ENCODE data around the gene ADPRHL1.

Gene ADPRHL1

DNA sequence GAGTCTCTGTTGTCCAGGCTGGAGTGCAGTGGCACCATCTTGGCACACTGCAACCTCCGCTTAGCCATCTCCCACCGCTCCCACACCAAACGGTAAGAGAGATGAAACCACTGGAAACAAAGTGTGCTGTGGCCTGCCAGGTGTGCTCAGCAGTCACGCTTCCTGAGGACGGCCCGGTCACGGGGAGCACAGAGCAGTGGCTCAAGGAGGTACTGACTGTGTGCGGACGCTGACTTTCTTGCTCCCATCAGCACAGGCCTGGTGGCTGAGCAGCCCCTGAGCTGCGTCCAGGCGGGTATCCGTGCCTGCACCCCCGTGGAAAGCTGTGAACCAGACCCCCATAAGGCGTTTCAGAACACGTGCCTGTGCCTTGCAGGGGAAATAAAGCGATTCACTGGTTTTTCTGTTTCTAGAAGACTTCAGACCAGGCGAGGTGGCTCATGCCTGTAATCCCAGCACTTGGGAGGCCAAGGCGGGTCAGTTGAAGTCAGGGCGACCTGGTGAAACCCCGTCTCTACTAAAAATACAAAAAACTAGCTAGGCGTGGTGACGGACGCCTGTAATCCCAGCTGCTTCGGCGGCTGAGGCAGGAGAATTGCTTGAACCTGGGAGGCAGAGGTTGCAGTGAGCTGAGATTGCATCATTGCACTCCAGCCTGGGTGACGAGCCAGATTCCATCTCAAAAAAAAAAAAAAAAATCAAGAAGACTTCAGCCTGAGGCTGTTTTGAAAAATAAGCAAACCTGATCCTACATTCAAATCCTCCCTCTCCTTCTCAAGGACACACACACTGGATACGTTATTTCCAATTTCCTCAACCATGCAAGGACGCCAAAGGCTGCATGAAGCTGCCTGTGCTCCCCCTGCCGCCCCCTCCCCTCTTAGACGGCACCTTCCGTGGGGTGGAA, 25.5 kb downstream of the ADPRHL1 start:
- no peak overlapping the region for H3K4me3 ChIP-seq (ENCODE audit: low read length)
- H3K27ac ChIP-seq (ENCODE audit: low read length): no peak overlapping the region
- H3K9me3 ChIP-seq (ENCODE audit: control insufficient read depth, low read depth, low read length): no peaks in the 10 kb centered on the region
- H3K4me1 ChIP-seq (ENCODE audit: control insufficient read depth, low read depth, low read length): no peaks in the 10 kb centered on the region
- no peaks in the 10 kb centered on the region for H3K36me3 ChIP-seq (ENCODE audit: control insufficient read depth, low read depth, low read length)
- no peaks in the 10 kb centered on the region for H3K27me3 ChIP-seq (ENCODE audit: control insufficient read depth, insufficient read depth, low read length)
- no peak overlapping the region for H3K9ac ChIP-seq (ENCODE audit: low read length)

DNA sequence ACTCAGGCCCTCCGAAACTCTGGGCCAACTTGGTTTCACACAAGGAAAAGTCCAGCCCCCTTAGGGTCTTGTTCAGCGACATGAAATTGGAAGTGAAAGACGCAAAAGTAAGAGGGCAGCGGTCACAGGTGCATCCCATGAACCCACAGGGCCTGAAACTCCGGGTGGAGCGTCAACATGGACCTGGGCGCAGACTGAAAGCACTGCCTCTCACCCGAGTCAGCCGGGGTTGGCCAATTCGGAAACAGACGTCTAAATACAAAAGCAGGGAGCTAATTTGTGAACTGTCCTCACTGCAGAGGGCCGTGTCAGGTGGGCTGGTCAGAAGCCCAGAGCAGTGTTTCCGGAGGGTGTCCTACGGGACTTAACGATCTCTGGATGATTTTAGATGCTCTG, 26.7 kb downstream of the ADPRHL1 start:
- Histone ChIP-seq H3K4me1 (ENCODE audit: control insufficient read depth, low read depth, low read length) (no peaks in the 10 kb centered on the region), H3K4me3 (ENCODE audit: low read length) (no peak overlapping the region), H3K27me3 (ENCODE audit: control insufficient read depth, insufficient read depth, low read length) (no peaks in the 10 kb centered on the region), H3K27ac (ENCODE audit: low read length) (no peak overlapping the region), H3K36me3 (ENCODE audit: control insufficient read depth, low read depth, low read length) (no peaks in the 10 kb centered on the region), H3K9ac (ENCODE audit: low read length) (no peak overlapping the region), H3K9me3 (ENCODE audit: control insufficient read depth, low read depth, low read length) (no peaks in the 10 kb centered on the region)

DNA sequence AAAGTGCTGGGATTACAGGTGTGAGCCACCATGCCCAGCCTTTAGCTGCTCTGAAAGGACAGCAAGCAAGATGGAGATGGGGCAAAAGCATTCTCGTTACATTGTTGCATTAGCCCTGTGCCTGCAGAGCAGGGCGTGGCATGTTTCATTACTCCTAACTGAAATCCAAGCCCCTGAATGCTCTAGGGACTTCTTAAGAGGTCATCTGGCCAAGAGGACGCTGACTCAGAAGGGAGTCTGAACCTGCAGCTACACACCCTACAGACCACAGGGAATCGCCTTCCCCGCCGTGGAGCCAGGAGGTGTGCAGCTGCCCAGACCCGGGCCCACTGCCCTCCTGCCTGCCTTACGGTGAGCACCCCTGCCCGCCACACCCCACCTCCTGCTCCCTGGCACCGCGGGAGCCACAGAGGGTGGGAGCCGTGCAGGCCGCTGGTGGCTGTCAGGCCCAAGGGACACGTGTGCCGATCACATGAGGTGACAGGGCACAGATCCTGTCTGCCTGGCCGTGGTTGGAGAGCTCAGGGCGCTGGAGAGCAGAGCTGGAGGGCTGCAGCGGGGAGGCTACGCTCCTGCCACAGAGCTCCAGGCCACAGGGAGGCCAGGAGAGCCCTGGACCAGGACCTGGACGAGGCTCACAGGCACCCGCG, 27.2 kb downstream of the ADPRHL1 start:
- no peak overlapping the region for H3K9ac ChIP-seq (ENCODE audit: low read length)
- H3K4me1 ChIP-seq (ENCODE audit: control insufficient read depth, low read depth, low read length): no peaks in the 10 kb centered on the region
- H3K36me3 ChIP-seq (ENCODE audit: control insufficient read depth, low read depth, low read length): no peaks in the 10 kb centered on the region
- H3K27me3 ChIP-seq (ENCODE audit: control insufficient read depth, insufficient read depth, low read length): no peaks in the 10 kb centered on the region
- no peak overlapping the region for H3K27ac ChIP-seq (ENCODE audit: low read length)
- no peaks in the 10 kb centered on the region for H3K9me3 ChIP-seq (ENCODE audit: control insufficient read depth, low read depth, low read length)
- no peak overlapping the region for H3K4me3 ChIP-seq (ENCODE audit: low read length)

DNA sequence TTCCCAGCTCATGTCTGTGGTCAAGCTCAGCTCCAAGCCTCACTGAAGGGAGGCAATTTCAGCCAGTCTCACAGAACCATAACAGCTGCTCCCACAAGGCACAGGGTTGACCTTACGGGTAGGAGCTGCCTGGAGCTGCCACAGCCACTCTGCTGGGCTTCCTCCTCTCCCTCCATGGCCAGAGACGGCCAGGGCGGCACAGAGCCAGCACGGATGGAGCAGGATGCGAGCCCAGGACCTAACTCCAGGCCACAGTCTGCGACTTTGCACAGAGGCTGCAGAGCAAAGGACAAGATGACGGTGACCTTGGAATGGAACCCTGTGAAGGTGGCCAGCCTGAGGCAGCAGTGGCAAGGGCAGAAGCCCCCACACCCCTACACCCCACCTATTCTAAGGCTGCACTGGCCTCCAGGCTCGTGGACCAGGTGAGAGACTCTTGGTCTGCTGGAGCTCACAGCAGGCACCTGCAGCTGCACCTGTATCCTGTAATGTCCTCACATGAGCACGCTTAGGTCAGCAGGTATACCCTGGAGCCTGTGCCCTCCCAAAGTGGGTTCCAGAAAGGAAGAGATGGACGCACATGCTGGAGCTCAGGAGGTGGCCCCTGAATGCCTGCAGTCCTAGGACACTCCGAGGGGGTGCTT, 29.6 kb downstream of the ADPRHL1 start:
- Histone ChIP-seq H3K4me3 (ENCODE audit: low read length) (no peak overlapping the region), H3K4me1 (ENCODE audit: control insufficient read depth, low read depth, low read length) (no peaks in the 10 kb centered on the region), H3K9me3 (ENCODE audit: control insufficient read depth, low read depth, low read length) (no peaks in the 10 kb centered on the region), H3K27ac (ENCODE audit: low read length) (no peak overlapping the region), H3K36me3 (ENCODE audit: control insufficient read depth, low read depth, low read length) (no peaks in the 10 kb centered on the region), H3K27me3 (ENCODE audit: control insufficient read depth, insufficient read depth, low read length) (no peaks in the 10 kb centered on the region), H3K9ac (ENCODE audit: low read length) (no peak overlapping the region)

DNA sequence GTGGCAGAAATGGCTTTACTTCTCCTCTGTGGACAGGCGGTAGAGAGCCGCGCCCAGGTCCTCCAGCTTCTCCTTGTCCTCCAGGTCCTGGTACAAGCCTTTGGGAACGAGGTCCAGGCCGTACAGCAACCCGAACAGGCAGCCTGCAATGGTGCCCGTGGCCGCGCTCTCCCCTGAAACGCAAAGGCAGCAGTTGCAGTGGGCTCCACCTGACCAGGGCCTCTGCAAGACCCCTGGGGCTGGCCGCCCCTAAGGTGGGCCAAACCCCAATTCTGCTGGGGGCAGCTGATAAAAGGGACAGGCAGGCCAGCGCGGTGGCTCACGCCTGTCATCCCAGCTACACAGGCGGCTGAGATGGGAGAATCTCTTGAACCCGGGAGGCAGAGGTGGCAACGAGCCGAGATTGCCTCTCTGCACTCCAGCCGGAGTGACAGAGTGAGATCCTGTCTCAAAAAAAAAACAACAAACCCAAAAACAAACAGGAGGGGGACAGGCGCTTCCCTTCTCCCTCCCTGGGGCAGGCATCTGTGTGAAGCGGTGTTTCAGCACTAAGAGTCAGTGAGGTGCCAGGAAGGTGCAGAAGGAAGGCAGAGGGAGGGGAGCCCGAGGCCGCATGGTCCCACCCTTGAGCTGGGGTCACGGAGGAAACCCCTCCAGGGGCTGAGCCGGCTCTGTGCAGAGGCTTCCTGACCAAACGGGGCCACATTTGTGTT, 30.3 kb downstream of the ADPRHL1 start:
- H3K9me3 ChIP-seq (ENCODE audit: control insufficient read depth, low read depth, low read length): no peaks in the 10 kb centered on the region
- H3K27ac ChIP-seq (ENCODE audit: low read length): no peak overlapping the region
- no peaks in the 10 kb centered on the region for H3K27me3 ChIP-seq (ENCODE audit: control insufficient read depth, insufficient read depth, low read length)
- H3K36me3 ChIP-seq (ENCODE audit: control insufficient read depth, low read depth, low read length): no peaks in the 10 kb centered on the region
- H3K4me1 ChIP-seq (ENCODE audit: control insufficient read depth, low read depth, low read length): no peaks in the 10 kb centered on the region
- H3K4me3 ChIP-seq (ENCODE audit: low read length): no peak overlapping the region
- H3K9ac ChIP-seq (ENCODE audit: low read length): no peak overlapping the region

DNA sequence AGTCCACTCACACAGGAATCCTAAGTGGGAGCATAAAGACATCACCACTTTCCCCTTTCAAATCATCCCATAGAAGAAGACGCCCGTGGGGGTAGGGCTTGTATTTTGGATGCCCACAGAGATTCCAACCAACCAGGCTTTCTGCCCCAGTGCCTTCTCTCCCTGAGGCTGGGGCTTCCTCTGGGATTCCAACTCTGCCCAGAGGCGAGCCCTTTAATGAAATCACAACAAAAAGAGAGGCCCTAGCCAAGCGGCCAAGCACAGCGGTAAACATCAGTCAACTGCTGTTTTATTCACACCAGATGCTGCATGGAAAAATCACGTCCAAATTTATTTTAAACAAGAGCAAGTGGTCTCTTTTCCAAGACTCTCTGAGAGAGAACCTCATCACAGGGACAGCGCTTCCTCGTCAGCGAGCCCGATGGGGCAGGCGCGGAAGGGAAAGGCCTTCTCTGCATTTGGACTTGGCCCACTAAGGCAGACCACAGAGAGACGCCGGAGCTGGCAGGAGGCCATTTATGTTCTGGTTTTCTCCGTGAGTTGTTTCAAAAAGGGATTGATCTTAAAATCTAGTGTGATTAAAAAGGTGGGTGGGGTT, 31.5 kb downstream of the ADPRHL1 start:
- Histone ChIP-seq H3K9ac (ENCODE audit: low read length) (no peak overlapping the region), H3K9me3 (ENCODE audit: control insufficient read depth, low read depth, low read length) (no peaks in the 10 kb centered on the region), H3K27ac (ENCODE audit: low read length) (no peak overlapping the region), H3K4me1 (ENCODE audit: control insufficient read depth, low read depth, low read length) (no peaks in the 10 kb centered on the region), H3K27me3 (ENCODE audit: control insufficient read depth, insufficient read depth, low read length) (no peaks in the 10 kb centered on the region), H3K4me3 (ENCODE audit: low read length) (no peak overlapping the region), H3K36me3 (ENCODE audit: control insufficient read depth, low read depth, low read length) (no peaks in the 10 kb centered on the region)

DNA sequence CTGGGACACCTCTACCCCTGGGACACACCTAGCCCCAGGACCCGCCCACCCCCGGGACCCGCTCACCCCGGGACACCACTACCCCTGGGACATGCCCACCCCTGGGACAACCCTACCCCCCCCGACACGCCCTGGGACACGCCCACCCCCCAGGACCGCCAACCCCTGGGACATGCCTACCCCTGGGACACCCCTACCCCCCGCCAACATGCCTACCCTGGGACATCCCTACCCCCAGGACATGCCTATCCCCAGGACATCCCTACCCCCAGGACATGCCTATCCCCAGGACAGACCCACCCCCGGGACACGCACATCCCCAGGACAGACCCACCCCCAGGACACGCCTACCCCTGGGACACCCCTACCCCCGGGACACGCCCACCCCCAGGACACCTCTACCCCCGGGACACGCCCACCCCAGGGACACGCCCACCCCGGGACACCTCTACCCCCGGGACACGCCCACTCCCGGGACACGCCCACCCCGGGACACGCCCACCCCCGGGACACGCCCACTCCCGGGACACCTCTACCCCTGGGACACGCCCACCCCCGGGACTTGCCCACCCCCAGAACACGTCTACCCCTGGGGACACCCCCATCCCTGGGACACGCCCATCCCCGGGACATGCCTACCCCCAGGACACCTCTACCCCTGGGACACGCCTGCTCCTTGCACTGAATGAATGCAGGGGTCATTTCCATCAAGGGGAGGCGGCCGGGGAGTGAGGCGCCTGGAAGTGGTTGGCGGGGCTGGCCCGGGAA, 32.3 kb downstream of the ADPRHL1 start:
- Histone ChIP-seq H3K4me1 (ENCODE audit: control insufficient read depth, low read depth, low read length) (no peaks in the 10 kb centered on the region), H3K9me3 (ENCODE audit: control insufficient read depth, low read depth, low read length) (no peaks in the 10 kb centered on the region), H3K36me3 (ENCODE audit: control insufficient read depth, low read depth, low read length) (no peaks in the 10 kb centered on the region), H3K4me3 (ENCODE audit: low read length) (no peak overlapping the region), H3K9ac (ENCODE audit: low read length) (no peak overlapping the region), H3K27ac (ENCODE audit: low read length) (no peak overlapping the region), H3K27me3 (ENCODE audit: control insufficient read depth, insufficient read depth, low read length) (no peaks in the 10 kb centered on the region)

DNA sequence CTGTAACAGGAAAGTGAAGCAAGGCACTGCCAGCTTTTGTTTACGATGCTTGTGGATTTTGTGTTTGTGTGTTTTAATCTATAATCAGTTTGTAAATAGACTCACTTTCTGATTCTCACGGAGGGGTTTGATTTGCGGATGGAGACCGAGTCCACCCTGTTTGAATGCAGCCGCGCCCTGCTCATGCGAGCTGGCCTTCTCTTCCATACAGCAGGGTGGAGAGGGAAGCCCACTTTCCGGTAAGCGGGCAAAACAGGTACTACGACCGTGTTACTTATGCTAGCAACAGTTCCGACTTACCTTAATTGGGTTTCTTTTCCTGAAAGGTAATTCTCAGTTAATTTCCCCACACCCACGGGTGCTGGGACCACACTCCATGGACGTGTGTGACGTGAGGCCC, 33.1 kb downstream of the ADPRHL1 start:
- no peaks in the 10 kb centered on the region for H3K4me1 ChIP-seq (ENCODE audit: control insufficient read depth, low read depth, low read length)
- no peaks in the 10 kb centered on the region for H3K27me3 ChIP-seq (ENCODE audit: control insufficient read depth, insufficient read depth, low read length)
- H3K9me3 ChIP-seq (ENCODE audit: control insufficient read depth, low read depth, low read length): no peaks in the 10 kb centered on the region
- no peak overlapping the region for H3K9ac ChIP-seq (ENCODE audit: low read length)
- H3K27ac ChIP-seq (ENCODE audit: low read length): no peak overlapping the region
- H3K36me3 ChIP-seq (ENCODE audit: control insufficient read depth, low read depth, low read length): no peaks in the 10 kb centered on the region
- H3K4me3 ChIP-seq (ENCODE audit: low read length): no peak overlapping the region

DNA sequence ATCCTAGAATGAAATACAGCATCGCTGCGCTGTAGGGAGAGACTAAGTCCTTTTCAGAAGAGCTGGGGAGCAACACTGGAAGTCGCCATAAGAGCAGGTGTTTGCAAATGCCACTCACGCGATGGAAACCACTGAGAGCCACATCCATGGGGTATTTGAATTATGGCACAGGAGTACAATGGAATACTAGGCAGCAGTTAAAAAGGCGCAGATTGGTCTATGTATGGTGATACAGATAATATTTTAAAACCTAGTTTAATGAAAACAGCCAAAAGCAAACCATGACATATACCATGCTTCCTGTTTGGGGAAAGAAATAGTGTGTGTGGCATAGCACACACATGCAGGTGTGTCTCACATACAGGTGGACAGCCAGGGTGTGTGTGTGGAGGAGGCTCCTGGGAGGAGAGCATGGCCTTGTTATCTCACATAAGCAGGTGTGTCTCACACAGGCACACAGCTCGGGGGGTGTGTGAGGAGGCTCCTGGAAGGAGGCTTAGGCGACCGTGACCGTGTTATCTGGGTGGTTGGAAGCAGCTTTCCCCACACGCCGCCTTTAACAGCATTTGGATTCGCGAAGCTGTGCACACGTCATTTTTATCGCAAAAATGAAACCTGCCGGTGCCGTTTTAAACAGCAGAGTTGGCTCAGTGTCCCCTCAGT, 33.6 kb downstream of the ADPRHL1 start:
- Histone ChIP-seq H3K27me3 (ENCODE audit: control insufficient read depth, insufficient read depth, low read length) (no peaks in the 10 kb centered on the region), H3K9me3 (ENCODE audit: control insufficient read depth, low read depth, low read length) (no peaks in the 10 kb centered on the region), H3K4me1 (ENCODE audit: control insufficient read depth, low read depth, low read length) (no peaks in the 10 kb centered on the region), H3K27ac (ENCODE audit: low read length) (no peak overlapping the region), H3K9ac (ENCODE audit: low read length) (no peak overlapping the region), H3K4me3 (ENCODE audit: low read length) (no peak overlapping the region), H3K36me3 (ENCODE audit: control insufficient read depth, low read depth, low read length) (no peaks in the 10 kb centered on the region)

DNA sequence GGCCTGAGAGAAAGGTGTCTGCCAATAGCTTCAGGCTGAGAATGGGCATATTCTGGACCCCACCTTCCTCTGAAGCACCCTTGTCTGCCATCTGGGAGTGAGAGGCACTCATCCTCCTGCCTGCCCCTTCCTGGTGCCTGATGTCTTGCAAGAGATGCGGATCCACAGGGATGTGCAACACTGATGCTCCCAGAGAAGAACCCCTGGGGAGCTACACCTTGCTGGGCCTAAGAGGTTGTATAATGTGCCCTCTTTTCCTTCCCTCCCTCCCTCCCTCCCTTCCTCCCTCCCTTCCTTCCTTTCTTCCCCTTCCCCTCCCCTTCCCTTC, 34.6 kb downstream of the ADPRHL1 start:
- H3K4me1 ChIP-seq (ENCODE audit: control insufficient read depth, low read depth, low read length): no peaks in the 10 kb centered on the region
- H3K9ac ChIP-seq (ENCODE audit: low read length): no peak overlapping the region
- H3K36me3 ChIP-seq (ENCODE audit: control insufficient read depth, low read depth, low read length): no peaks in the 10 kb centered on the region
- no peak overlapping the region for H3K27ac ChIP-seq (ENCODE audit: low read length)
- no peaks in the 10 kb centered on the region for H3K9me3 ChIP-seq (ENCODE audit: control insufficient read depth, low read depth, low read length)
- no peaks in the 10 kb centered on the region for H3K27me3 ChIP-seq (ENCODE audit: control insufficient read depth, insufficient read depth, low read length)
- no peak overlapping the region for H3K4me3 ChIP-seq (ENCODE audit: low read length)

Data from iPS-18a (cell line).